ENCODE results near the gene MGRN1.

GRCh38 chr16:4675864-4676786, 51.5 kb downstream of the MGRN1 start:
- TF ChIP-seq CTCF (conservative IDR thresholded peaks at IDR 0.05; ENCODE audit: low read depth, low read length) (no peak), EZH2 (IDR thresholded peaks at IDR 0.05; ENCODE audit: borderline replicate concordance, low read depth, low read length, poor library complexity, severe bottlenecking) (no peak)
